Prostate gland (tissue), 2 donors: ENCODE data around the gene DUOXA2. TPM values are rescaled to one million over a fixed set of nuclear protein-coding genes. Genes with fewer than 3 reads are reported as not detected.

Experiments used
- DNase-seq: peaks from one replicate; pipeline ENCODE4 v3.0.0-alpha.2; 2019; ENCODE audit warnings: low spot score
- H3K27ac ChIP-seq, 2 donors: fragments of 200-600 bp; sonication (generic); 2 replicates each; pipeline ENCODE4 v1.5.1; 2017 to 2019
- H3K27me3 ChIP-seq: fragments of 200-600 bp; sonication (generic); replicated peaks from 2 replicates; pipeline ENCODE4 v1.5.1; 2019; ENCODE audit not compliant: insufficient read depth
- H3K36me3 ChIP-seq, 2 donors: fragments of 200-600 bp; sonication (generic); 1 replicate in 1 of 2; 2 replicates in 1 of 2; pipeline versions ENCODE4 v1.5.1 to v1.8.1; 2017 to 2019
- H3K4me1 ChIP-seq: fragments of 200-600 bp; sonication (generic); replicated peaks from 2 replicates; pipeline ENCODE4 v1.5.1; 2019
- H3K4me3 ChIP-seq, 2 donors: fragments of 200-600 bp; sonication (generic); 2 replicates each; pipeline ENCODE4 v1.5.1; 2017 to 2019
- H3K9me3 ChIP-seq: fragments of 200-600 bp; sonication (generic); 2 replicates; pipeline ENCODE4 v1.5.1; 2017
- POLR2A ChIP-seq: fragments of 450-650 bp; IDR thresholded peaks from one replicate; pipeline ENCODE4 v1.6.1; 2016; ENCODE audit warnings: antibody characterized with exemption, mild to moderate bottlenecking
- POLR2AphosphoS5 ChIP-seq: sonication (generic); formaldehyde crosslinking; IDR thresholded peaks from one replicate; pipeline ENCODE4 v1.6.1; 2017; ENCODE audit warnings: antibody characterized with exemption
- WGBS: methylation state at CpG from one replicate; pipeline ENCODE4 v1.1.5; 2018; 5-methylcytosine and 5-hydroxymethylcytosine counted together
- intact Hi-C: fragments of 100-400 bp; cut with DNase I; formaldehyde crosslinking; loops from one replicate; pipeline ENCODE4 v1.14.2; 2022
- total RNA-seq, 2 donors: library from RNA; depleted of rRNA; stranded (reverse); fragments of >200 nt; gene quantifications; one replicate each; pipeline ENCODE4 v1.1.0, GENCODE V29; 2016
- TF ChIP-seq, protein P1 (sequence below), 4 experiments: fragments of 200-600 bp in 2 of 4; fragments of 450-650 bp in 2 of 4; sonication (generic) in 2 of 4; IDR thresholded peaks; 1 replicate in 3 of 4; 2 replicates in 1 of 4; pipeline ENCODE4 v1.5.1; 2016 to 2019; ENCODE audit warnings: antibody characterized with exemption in 4 of 4, mild to moderate bottlenecking in 2 of 4, moderate library complexity in 2 of 4

The DUOXA2 gene
- total RNA-seq, 2 donors from 2014 or later, result not detected

GRCh38 chr15:45112591-45113379, 1.3 kb upstream of the DUOXA2 start:
- Histone ChIP-seq H3K4me1 (peaks cover 2% of the 10 kb centered on the region), H3K9me3 (no peaks in the 10 kb centered on the region), H3K4me3 (peak overlapping the region in 1 of 2 donors; percentile 7), H3K27me3 (peaks cover 46% of the 10 kb centered on the region), H3K36me3 (no peaks in the 10 kb centered on the region), H3K27ac (no peak overlapping the region)
- 2% methylated on average over 51 of the region's 58 CpGs for WGBS
- DNase-seq, result no peak
- intact Hi-C loops, result no loop called here
- TF ChIP-seq POLR2A, result no peak
- no peak for TF ChIP-seq POLR2AphosphoS5
- TF ChIP-seq, protein P1, sequence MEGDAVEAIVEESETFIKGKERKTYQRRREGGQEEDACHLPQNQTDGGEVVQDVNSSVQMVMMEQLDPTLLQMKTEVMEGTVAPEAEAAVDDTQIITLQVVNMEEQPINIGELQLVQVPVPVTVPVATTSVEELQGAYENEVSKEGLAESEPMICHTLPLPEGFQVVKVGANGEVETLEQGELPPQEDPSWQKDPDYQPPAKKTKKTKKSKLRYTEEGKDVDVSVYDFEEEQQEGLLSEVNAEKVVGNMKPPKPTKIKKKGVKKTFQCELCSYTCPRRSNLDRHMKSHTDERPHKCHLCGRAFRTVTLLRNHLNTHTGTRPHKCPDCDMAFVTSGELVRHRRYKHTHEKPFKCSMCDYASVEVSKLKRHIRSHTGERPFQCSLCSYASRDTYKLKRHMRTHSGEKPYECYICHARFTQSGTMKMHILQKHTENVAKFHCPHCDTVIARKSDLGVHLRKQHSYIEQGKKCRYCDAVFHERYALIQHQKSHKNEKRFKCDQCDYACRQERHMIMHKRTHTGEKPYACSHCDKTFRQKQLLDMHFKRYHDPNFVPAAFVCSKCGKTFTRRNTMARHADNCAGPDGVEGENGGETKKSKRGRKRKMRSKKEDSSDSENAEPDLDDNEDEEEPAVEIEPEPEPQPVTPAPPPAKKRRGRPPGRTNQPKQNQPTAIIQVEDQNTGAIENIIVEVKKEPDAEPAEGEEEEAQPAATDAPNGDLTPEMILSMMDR (IDR thresholded peaks at IDR 0.05), result no peak

- no peaks in the 10 kb centered on the region for H3K36me3 ChIP-seq
- no peak overlapping the region for H3K4me3 ChIP-seq
- H3K9me3 ChIP-seq, result no peaks in the 10 kb centered on the region
- H3K27ac ChIP-seq, result no peak overlapping the region
- intact Hi-C loops, result no loop called here
- H3K4me1 ChIP-seq, result peaks cover 2% of the 10 kb centered on the region
- 7% methylated on average over 14 of the region's 14 CpGs for WGBS
- TF ChIP-seq POLR2A, result no peak
- no peak for TF ChIP-seq POLR2AphosphoS5
- TF ChIP-seq, protein P1 (IDR thresholded peaks at IDR 0.05), result no peak
- H3K27me3 ChIP-seq, result peaks cover 46% of the 10 kb centered on the region
- no peak for DNase-seq
Observed at GRCh38 chr15:45113380-45113990, 641 bp upstream of the DUOXA2 start.

DNA sequence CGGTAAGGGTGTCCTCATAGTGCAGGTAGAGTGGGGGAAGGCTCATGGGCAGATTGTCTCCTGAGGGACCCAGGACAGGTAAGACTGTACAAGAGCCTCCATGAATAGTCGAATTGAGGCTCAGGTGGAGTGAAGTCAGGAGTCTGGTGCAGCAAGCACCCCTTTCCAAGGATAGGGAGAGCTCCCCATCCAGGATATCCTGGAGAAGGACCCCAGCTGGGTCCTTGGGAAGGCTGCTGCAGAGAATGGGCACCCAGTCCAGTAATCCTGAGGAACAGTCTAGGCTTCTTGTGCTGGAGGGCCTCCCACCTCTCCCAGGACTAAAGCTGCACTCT, 592 bp downstream of the DUOXA2 start:
- no peaks in the 10 kb centered on the region for H3K9me3 ChIP-seq
- H3K27ac ChIP-seq, result no peak overlapping the region
- no peaks in the 10 kb centered on the region for H3K36me3 ChIP-seq
- H3K27me3 ChIP-seq, result peaks cover 46% of the 10 kb centered on the region
- no peak for DNase-seq
- H3K4me3 ChIP-seq, result no peak overlapping the region
- 7% methylated on average over 2 of the region's 2 CpGs for WGBS
- H3K4me1 ChIP-seq, result peaks cover 2% of the 10 kb centered on the region
- intact Hi-C loops, result no loop called here
- TF ChIP-seq, protein P1 (IDR thresholded peaks at IDR 0.05), result no peak
- no peak for TF ChIP-seq POLR2AphosphoS5
- no peak for TF ChIP-seq POLR2A

- peaks cover 41% of the 10 kb centered on the region for H3K27me3 ChIP-seq
- no peak overlapping the region for H3K27ac ChIP-seq
- peaks cover 2% of the 10 kb centered on the region for H3K4me1 ChIP-seq
Observed at GRCh38 chr15:45115312-45115820, 1.2 kb downstream of the DUOXA2 start.

More at GRCh38 chr15:45115312-45115820, 1.2 kb downstream of the DUOXA2 start:
- DNase-seq, result no peak
- no peaks in the 10 kb centered on the region for H3K9me3 ChIP-seq
- 71% methylated on average over 7 of the region's 7 CpGs for WGBS
- intact Hi-C loops, result no loop called here
- H3K4me3 ChIP-seq, result no peak overlapping the region
- no peaks in the 10 kb centered on the region for H3K36me3 ChIP-seq
- TF ChIP-seq POLR2A (no peak), POLR2AphosphoS5 (no peak)
- TF ChIP-seq, protein P1 (IDR thresholded peaks at IDR 0.05), result no peak
